ENCODE results near the gene PPP4R1.

DNA sequence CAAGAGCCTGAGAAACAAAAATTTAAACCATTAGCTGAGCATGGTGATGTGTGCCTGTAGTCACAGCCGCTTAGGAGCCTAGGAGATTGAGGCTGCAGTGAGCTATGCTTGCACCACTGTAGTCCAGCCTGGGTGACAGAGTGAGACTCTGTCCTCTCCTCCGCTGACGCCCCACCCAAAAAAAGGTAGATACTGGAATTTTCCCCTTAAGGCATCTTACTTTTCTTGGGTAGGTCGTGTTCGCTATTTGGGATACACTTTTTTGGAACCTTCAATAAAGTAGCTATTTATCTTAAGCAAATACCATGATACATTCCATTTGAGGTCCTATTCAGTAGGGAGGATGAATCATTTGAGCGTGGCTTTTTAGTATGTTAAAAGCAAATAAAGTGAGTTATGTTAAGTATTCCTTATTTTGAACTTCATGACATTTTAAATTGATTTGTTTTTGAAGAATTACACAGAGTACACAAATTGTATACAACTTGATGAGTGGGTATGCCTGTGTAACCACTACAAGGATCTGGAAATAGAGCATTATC is 100.3 kb downstream of the PPP4R1 start:
- TF ChIP-seq, protein P1, sequence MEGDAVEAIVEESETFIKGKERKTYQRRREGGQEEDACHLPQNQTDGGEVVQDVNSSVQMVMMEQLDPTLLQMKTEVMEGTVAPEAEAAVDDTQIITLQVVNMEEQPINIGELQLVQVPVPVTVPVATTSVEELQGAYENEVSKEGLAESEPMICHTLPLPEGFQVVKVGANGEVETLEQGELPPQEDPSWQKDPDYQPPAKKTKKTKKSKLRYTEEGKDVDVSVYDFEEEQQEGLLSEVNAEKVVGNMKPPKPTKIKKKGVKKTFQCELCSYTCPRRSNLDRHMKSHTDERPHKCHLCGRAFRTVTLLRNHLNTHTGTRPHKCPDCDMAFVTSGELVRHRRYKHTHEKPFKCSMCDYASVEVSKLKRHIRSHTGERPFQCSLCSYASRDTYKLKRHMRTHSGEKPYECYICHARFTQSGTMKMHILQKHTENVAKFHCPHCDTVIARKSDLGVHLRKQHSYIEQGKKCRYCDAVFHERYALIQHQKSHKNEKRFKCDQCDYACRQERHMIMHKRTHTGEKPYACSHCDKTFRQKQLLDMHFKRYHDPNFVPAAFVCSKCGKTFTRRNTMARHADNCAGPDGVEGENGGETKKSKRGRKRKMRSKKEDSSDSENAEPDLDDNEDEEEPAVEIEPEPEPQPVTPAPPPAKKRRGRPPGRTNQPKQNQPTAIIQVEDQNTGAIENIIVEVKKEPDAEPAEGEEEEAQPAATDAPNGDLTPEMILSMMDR (IDR thresholded peaks at IDR 0.05 in 2 of 3, conservative IDR thresholded peaks at IDR 0.05 in 1 of 3; ENCODE audit: borderline replicate concordance in 1 of 3, insufficient read depth in 1 of 3, low read depth in 2 of 3, low read length in 2 of 3): no peak
- TF ChIP-seq, protein P2, sequence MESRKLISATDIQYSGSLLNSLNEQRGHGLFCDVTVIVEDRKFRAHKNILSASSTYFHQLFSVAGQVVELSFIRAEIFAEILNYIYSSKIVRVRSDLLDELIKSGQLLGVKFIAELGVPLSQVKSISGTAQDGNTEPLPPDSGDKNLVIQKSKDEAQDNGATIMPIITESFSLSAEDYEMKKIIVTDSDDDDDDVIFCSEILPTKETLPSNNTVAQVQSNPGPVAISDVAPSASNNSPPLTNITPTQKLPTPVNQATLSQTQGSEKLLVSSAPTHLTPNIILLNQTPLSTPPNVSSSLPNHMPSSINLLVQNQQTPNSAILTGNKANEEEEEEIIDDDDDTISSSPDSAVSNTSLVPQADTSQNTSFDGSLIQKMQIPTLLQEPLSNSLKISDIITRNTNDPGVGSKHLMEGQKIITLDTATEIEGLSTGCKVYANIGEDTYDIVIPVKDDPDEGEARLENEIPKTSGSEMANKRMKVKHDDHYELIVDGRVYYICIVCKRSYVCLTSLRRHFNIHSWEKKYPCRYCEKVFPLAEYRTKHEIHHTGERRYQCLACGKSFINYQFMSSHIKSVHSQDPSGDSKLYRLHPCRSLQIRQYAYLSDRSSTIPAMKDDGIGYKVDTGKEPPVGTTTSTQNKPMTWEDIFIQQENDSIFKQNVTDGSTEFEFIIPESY (IDR thresholded peaks at IDR 0.05; ENCODE audit: extremely low read depth, insufficient replicate concordance, low read length): no peak
- TF ChIP-seq POLR2AphosphoS5 (IDR thresholded peaks at IDR 0.05; ENCODE audit: low read depth, low read length): no peak

Measured in HCT116 (cell line).